HEK293 (cell line): ENCODE results near the gene C13orf46.
A peak's percentile ranks its signal among the peaks of the same experiment; 100 is the strongest.

Source experiments
- CTCF ChIA-PET: fragments of 350-600 bp; formaldehyde crosslinking; extraction: SDS; loops from one replicate; lab custom pipeline; 2021; ENCODE audit warnings: antibody characterized with exemption; lab: Yijun Ruan, JAX
- POLR2A ChIA-PET: fragments of 300-600 bp; formaldehyde crosslinking; extraction: SDS; loops from one replicate; lab custom pipeline; 2020; ENCODE audit warnings: antibody characterized with exemption, inconsistent platforms; lab: Yijun Ruan, JAX
- H3K27ac ChIP-seq: fragments of 200-500 bp; sonication (Bioruptor generic); 2 replicates; pipeline ENCODE4 v1.5.1; 2014; ENCODE audit warnings: low read depth, low read length, control low read depth, inconsistent platforms; ENCODE audit errors: extremely low read depth
- H3K36me3 ChIP-seq, 2 experiments: fragments of 200-500 bp in 1 of 2; sonication (Bioruptor generic) in 1 of 2; 1 replicate in 1 of 2; 2 replicates in 1 of 2; pipeline ENCODE4 v1.5.1; 2014 to 2017; ENCODE audit warnings: inconsistent platforms in 2 of 2, low read length in 2 of 2; ENCODE audit not compliant: control insufficient read depth in 2 of 2, insufficient read depth in 1 of 2
- H3K4me1 ChIP-seq: fragments of 200-500 bp; sonication (Bioruptor generic); 2 replicates; pipeline ENCODE4 v1.5.1; 2014; ENCODE audit warnings: mild to moderate bottlenecking, low read length, inconsistent platforms; ENCODE audit not compliant: control insufficient read depth, insufficient read depth
- H3K4me3 ChIP-seq: 2 replicates; pipeline ENCODE4 v1.5.1; 2011; ENCODE audit warnings: low read depth, mild to moderate bottlenecking, control low read depth, low read length, moderate library complexity
- H3K9me3 ChIP-seq: fragments of 200-500 bp; sonication (Bioruptor generic); 2 replicates; pipeline ENCODE4 v1.5.1; 2014; ENCODE audit warnings: low read depth, low read length, inconsistent platforms; ENCODE audit not compliant: control insufficient read depth, insufficient read depth
- GLIS2 ChIP-seq: fragments of 450-650 bp; formaldehyde crosslinking; IDR thresholded peaks from 2 replicates; pipeline ENCODE4 v1.5.1; 2016; ENCODE audit warnings: missing biosample characterization, missing genetic modification characterization
- KLF1 ChIP-seq: fragments of 450-650 bp; formaldehyde crosslinking; IDR thresholded peaks from 2 replicates; pipeline ENCODE4 v1.5.1; 2016; ENCODE audit warnings: missing biosample characterization, missing genetic modification characterization
- KLF9 ChIP-seq: fragments of 450-650 bp; formaldehyde crosslinking; IDR thresholded peaks from 2 replicates; pipeline ENCODE4 v1.5.1; 2016; ENCODE audit warnings: missing biosample characterization, missing genetic modification characterization, low read depth
- PRDM10 ChIP-seq: fragments of 450-650 bp; formaldehyde crosslinking; IDR thresholded peaks from 2 replicates; pipeline ENCODE4 v1.5.1; 2016; ENCODE audit warnings: missing biosample characterization, missing genetic modification characterization
- REST ChIP-seq: fragments of 450-650 bp; formaldehyde crosslinking; IDR thresholded peaks from 2 replicates; pipeline ENCODE4 v1.5.1; 2016; ENCODE audit warnings: missing biosample characterization, missing genetic modification characterization
- SALL2 ChIP-seq: fragments of 450-650 bp; formaldehyde crosslinking; IDR thresholded peaks from 2 replicates; pipeline ENCODE4 v1.5.0; 2017; ENCODE audit warnings: missing biosample characterization, mild to moderate bottlenecking, missing genetic modification characterization, borderline replicate concordance
- TCF7L2 ChIP-seq: IDR thresholded peaks from 2 replicates; pipeline ENCODE4 v1.6.1; 2011; ENCODE audit warnings: low read depth, mild to moderate bottlenecking, inconsistent platforms, low read length, moderate library complexity, borderline replicate concordance
- TSHZ1 ChIP-seq: fragments of 450-650 bp; formaldehyde crosslinking; IDR thresholded peaks from 2 replicates; pipeline ENCODE4 v1.5.1; 2016; ENCODE audit warnings: missing biosample characterization, missing genetic modification characterization, borderline replicate concordance
- YY1 ChIP-seq: fragments of 450-650 bp; formaldehyde crosslinking; IDR thresholded peaks from 2 replicates; pipeline ENCODE4 v1.5.1; 2018; ENCODE audit warnings: missing biosample characterization, missing genetic modification characterization
- ZBTB21 ChIP-seq: fragments of 450-650 bp; formaldehyde crosslinking; IDR thresholded peaks from 2 replicates; pipeline ENCODE4 v1.5.1; 2017; ENCODE audit warnings: missing biosample characterization, missing genetic modification characterization
- ZFHX2 ChIP-seq: fragments of 450-650 bp; formaldehyde crosslinking; conservative IDR thresholded peaks from 2 replicates; pipeline ENCODE4 v1.5.1; 2016; ENCODE audit warnings: missing biosample characterization, missing genetic modification characterization
- ZFP37 ChIP-seq: fragments of 450-650 bp; formaldehyde crosslinking; IDR thresholded peaks from 2 replicates; pipeline ENCODE4 v1.5.1; 2016; ENCODE audit warnings: missing biosample characterization, missing genetic modification characterization
- ZNF202 ChIP-seq: fragments of 450-650 bp; formaldehyde crosslinking; IDR thresholded peaks from 2 replicates; pipeline ENCODE4 v1.5.1; 2016; ENCODE audit warnings: missing biosample characterization, missing genetic modification characterization, borderline replicate concordance
- ZNF354C ChIP-seq: fragments of 450-650 bp; formaldehyde crosslinking; IDR thresholded peaks from 2 replicates; pipeline ENCODE4 v1.5.1; 2016; ENCODE audit warnings: missing biosample characterization, missing genetic modification characterization, low read depth, borderline replicate concordance
- ZNF530 ChIP-seq: fragments of 450-650 bp; formaldehyde crosslinking; IDR thresholded peaks from 2 replicates; pipeline ENCODE4 v1.5.1; 2016; ENCODE audit warnings: low read depth, missing biosample characterization, missing genetic modification characterization
- ZNF544 ChIP-seq: fragments of 450-650 bp; formaldehyde crosslinking; IDR thresholded peaks from 2 replicates; pipeline ENCODE4 v1.5.0; 2017; ENCODE audit warnings: missing biosample characterization, missing genetic modification characterization
- ZNF571 ChIP-seq: fragments of 450-650 bp; formaldehyde crosslinking; IDR thresholded peaks from 2 replicates; pipeline ENCODE4 v1.5.0; 2017; ENCODE audit warnings: missing biosample characterization, missing genetic modification characterization
- ZNF629 ChIP-seq: fragments of 450-650 bp; formaldehyde crosslinking; IDR thresholded peaks from 2 replicates; pipeline ENCODE4 v1.5.1; 2017; ENCODE audit warnings: missing biosample characterization, missing genetic modification characterization
- ZNF654 ChIP-seq: fragments of 450-650 bp; formaldehyde crosslinking; IDR thresholded peaks from 2 replicates; pipeline ENCODE4 v1.5.1; 2016; ENCODE audit warnings: low read depth, missing biosample characterization, missing genetic modification characterization
- ZNF792 ChIP-seq: fragments of 450-650 bp; formaldehyde crosslinking; IDR thresholded peaks from 2 replicates; pipeline ENCODE4 v1.5.1; 2016; ENCODE audit warnings: missing biosample characterization, missing genetic modification characterization

The C13orf46 gene

GRCh38 chr13:113952151-113952982, 21.5 kb downstream of the C13orf46 start:
- Histone ChIP-seq H3K4me1 (no peaks in the 10 kb centered on the region), H3K36me3 (no peaks in the 10 kb centered on the region), H3K4me3 (no peak overlapping the region), H3K27ac (no peak overlapping the region), H3K9me3 (no peaks in the 10 kb centered on the region)
- ChIA-PET POLR2A (no interaction called here), CTCF (no interaction called here)
- TF ChIP-seq GLIS2 (tag by site-specific recombination) (0 out of 2 replicates have a peak, but pooled peaks have one; percentile 8), PRDM10 (tag by site-specific recombination) (no peak)

GRCh38 chr13:113951246-113951999, 22.5 kb downstream of the C13orf46 start:
- no peak for TF ChIP-seq ZNF544
- TF ChIP-seq ZBTB21 (tag by site-specific recombination), result no peak
- peak; percentile 39 for TF ChIP-seq ZNF654
- TF ChIP-seq ZNF530 (tag by site-specific recombination), result no peak
- peak; percentile 75 for TF ChIP-seq KLF1 (tag by site-specific recombination)
- 0 out of 2 replicates have a peak, but pooled peaks have one; percentile 18 for TF ChIP-seq ZFP37 (tag by site-specific recombination)
- no peak for TF ChIP-seq ZNF571
- no peak for TF ChIP-seq ZNF354C (tag by site-specific recombination)
- TF ChIP-seq ZNF202 (tag by site-specific recombination), result no peak
- TF ChIP-seq KLF9 (tag by site-specific recombination), result peak; percentile 26; the same call in 1 of the 2 replicates
- peak; percentile 90; the same call in 1 of the 2 replicates for TF ChIP-seq REST (tag by site-specific recombination)
- no peak for TF ChIP-seq TSHZ1 (tag by site-specific recombination)
- TF ChIP-seq SALL2, result no peak
- no peak for TF ChIP-seq YY1
- TF ChIP-seq ZNF792, result no peak
- TF ChIP-seq ZFHX2 (tag by site-specific recombination), result no peak
- no peak for TF ChIP-seq TCF7L2
- TF ChIP-seq ZNF629 (tag by site-specific recombination), result no peak
- no peaks in the 10 kb centered on the region for H3K36me3 ChIP-seq
- POLR2A ChIA-PET, result no interaction called here
- H3K4me1 ChIP-seq, result no peaks in the 10 kb centered on the region
- CTCF ChIA-PET, result interaction anchor here (0.6 kb wide), 1 partner anchor 219 kb away, joined by 4 read pairs; no protein-coding TSS in a partner anchor
- no peak overlapping the region for H3K27ac ChIP-seq
- H3K4me3 ChIP-seq, result no peak overlapping the region
- H3K9me3 ChIP-seq, result no peaks in the 10 kb centered on the region
